HCT116 (cell line): ENCODE measurements around the gene ART5.

Experiments
- ELF1 ChIP-seq: IDR thresholded peaks from 2 replicates; pipeline ENCODE4 v1.6.1; 2012; ENCODE audit warnings: low read depth, borderline replicate concordance
- POLR2A ChIP-seq: IDR thresholded peaks from 2 replicates; pipeline ENCODE4 v1.7.0; 2011; ENCODE audit warnings: borderline replicate concordance; ENCODE audit not compliant: insufficient read depth, insufficient read length; ENCODE audit errors: extremely low read depth
- POLR2AphosphoS5 ChIP-seq: IDR thresholded peaks from 2 replicates; pipeline ENCODE4 v1.6.1; 2011; ENCODE audit warnings: mild to moderate bottlenecking, low read depth, low read length, moderate library complexity
- RAD21 ChIP-seq: IDR thresholded peaks from 2 replicates; pipeline ENCODE4 v1.6.1; 2012; ENCODE audit warnings: low read depth, mild to moderate bottlenecking
- SIN3A ChIP-seq: IDR thresholded peaks from 2 replicates; pipeline ENCODE4 v1.6.1; 2012; ENCODE audit warnings: low read depth
- TF ChIP-seq, protein P1 (sequence below), 3 experiments: fragments of 200-600 bp in 1 of 3; sonication (generic) in 1 of 3; IDR thresholded peaks in 2 of 3; conservative IDR thresholded peaks in 1 of 3; 2 replicates each; pipeline ENCODE4 v1.5.1; 2012 to 2017; ENCODE audit warnings: low read depth in 2 of 3, low read length in 2 of 3, antibody characterized with exemption in 1 of 3, borderline replicate concordance in 1 of 3, control low read depth in 1 of 3, mild to moderate bottlenecking in 1 of 3, mixed read lengths in 1 of 3, mixed run types in 1 of 3, moderate library complexity in 1 of 3; ENCODE audit not compliant: insufficient read depth in 1 of 3
- TF ChIP-seq, protein P2 (sequence below): IDR thresholded peaks from 2 replicates; pipeline ENCODE4 v1.6.1; 2011; ENCODE audit warnings: mild to moderate bottlenecking, low read length, moderate library complexity; ENCODE audit not compliant: insufficient replicate concordance; ENCODE audit errors: extremely low read depth
- TF ChIP-seq, protein P3 (sequence below): IDR thresholded peaks from 2 replicates; pipeline ENCODE4 v1.6.1; 2012
- TF ChIP-seq, protein P4 (sequence below): IDR thresholded peaks from 2 replicates; pipeline ENCODE4 v1.6.1; 2012

DNA sequence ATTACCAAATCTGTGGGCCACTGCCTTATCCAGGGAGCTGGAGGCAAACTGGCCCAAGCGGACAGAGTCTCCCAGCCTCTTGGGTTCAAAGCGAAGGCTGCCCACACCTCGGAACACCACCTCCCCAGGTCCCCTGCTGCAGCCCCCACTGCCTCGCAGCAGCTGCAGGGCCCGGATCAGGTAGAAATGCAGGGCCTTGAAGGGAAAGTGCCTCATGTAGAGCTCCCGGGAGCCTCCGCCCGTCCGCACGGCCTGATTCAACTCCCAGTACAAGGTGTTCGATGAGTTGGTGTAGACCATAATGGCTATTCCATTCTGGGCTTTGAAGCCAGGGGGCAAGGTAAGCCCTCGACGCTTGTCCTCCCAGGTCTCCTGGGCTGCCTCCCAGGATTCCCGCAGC, 2.0 kb downstream of the ART5 start:
- TF ChIP-seq, protein P1, sequence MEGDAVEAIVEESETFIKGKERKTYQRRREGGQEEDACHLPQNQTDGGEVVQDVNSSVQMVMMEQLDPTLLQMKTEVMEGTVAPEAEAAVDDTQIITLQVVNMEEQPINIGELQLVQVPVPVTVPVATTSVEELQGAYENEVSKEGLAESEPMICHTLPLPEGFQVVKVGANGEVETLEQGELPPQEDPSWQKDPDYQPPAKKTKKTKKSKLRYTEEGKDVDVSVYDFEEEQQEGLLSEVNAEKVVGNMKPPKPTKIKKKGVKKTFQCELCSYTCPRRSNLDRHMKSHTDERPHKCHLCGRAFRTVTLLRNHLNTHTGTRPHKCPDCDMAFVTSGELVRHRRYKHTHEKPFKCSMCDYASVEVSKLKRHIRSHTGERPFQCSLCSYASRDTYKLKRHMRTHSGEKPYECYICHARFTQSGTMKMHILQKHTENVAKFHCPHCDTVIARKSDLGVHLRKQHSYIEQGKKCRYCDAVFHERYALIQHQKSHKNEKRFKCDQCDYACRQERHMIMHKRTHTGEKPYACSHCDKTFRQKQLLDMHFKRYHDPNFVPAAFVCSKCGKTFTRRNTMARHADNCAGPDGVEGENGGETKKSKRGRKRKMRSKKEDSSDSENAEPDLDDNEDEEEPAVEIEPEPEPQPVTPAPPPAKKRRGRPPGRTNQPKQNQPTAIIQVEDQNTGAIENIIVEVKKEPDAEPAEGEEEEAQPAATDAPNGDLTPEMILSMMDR (IDR thresholded peaks at IDR 0.05 in 2 of 3, conservative IDR thresholded peaks at IDR 0.05 in 1 of 3; ENCODE audit: borderline replicate concordance in 1 of 3, insufficient read depth in 1 of 3, low read depth in 2 of 3, low read length in 2 of 3) = no peak
- TF ChIP-seq, protein P2, sequence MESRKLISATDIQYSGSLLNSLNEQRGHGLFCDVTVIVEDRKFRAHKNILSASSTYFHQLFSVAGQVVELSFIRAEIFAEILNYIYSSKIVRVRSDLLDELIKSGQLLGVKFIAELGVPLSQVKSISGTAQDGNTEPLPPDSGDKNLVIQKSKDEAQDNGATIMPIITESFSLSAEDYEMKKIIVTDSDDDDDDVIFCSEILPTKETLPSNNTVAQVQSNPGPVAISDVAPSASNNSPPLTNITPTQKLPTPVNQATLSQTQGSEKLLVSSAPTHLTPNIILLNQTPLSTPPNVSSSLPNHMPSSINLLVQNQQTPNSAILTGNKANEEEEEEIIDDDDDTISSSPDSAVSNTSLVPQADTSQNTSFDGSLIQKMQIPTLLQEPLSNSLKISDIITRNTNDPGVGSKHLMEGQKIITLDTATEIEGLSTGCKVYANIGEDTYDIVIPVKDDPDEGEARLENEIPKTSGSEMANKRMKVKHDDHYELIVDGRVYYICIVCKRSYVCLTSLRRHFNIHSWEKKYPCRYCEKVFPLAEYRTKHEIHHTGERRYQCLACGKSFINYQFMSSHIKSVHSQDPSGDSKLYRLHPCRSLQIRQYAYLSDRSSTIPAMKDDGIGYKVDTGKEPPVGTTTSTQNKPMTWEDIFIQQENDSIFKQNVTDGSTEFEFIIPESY = no peak
- TF ChIP-seq, protein P3, sequence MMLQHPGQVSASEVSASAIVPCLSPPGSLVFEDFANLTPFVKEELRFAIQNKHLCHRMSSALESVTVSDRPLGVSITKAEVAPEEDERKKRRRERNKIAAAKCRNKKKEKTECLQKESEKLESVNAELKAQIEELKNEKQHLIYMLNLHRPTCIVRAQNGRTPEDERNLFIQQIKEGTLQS = no peak
- TF ChIP-seq POLR2A = no peak
- TF ChIP-seq SIN3A = no peak
- TF ChIP-seq, protein P4, sequence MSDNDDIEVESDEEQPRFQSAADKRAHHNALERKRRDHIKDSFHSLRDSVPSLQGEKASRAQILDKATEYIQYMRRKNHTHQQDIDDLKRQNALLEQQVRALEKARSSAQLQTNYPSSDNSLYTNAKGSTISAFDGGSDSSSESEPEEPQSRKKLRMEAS = no peak
- no peak for TF ChIP-seq ELF1
- no peak for TF ChIP-seq RAD21
- no peak for TF ChIP-seq POLR2AphosphoS5
